HepG2 (cell line): ENCODE data around the gene PCSK6. TPM values are rescaled to one million over a fixed set of nuclear protein-coding genes. Genes with fewer than 3 reads are reported as not detected.

Experiments
- ATF7-NPFF ChIP-seq: sonication (generic); formaldehyde crosslinking; IDR thresholded peaks from 2 replicates; pipeline ENCODE4 v1.8.1; 2023; ENCODE audit warnings: mild to moderate bottlenecking, low read depth, missing genetic modification reagents, moderate library complexity
- CBX2 ChIP-seq, 2 experiments: fragments of 200-600 bp in 1 of 2; sonication (generic); formaldehyde crosslinking in 1 of 2; IDR thresholded peaks; 2 replicates each; pipeline versions ENCODE4 v1.7.0 to v1.8.1; 2018 to 2022; ENCODE audit warnings: low read depth in 2 of 2, low read length in 1 of 2, mild to moderate bottlenecking in 1 of 2, missing genetic modification reagents in 1 of 2
- ETV5 ChIP-seq: IDR thresholded peaks from 2 replicates; pipeline ENCODE4 v1.6.1; 2018; ENCODE audit warnings: missing biosample characterization, missing genetic modification reagents, inconsistent platforms, borderline replicate concordance
- FUBP1 ChIP-seq: sonication (generic); formaldehyde crosslinking; IDR thresholded peaks from 2 replicates; pipeline ENCODE4 v1.5.1; 2020; ENCODE audit warnings: missing genetic modification reagents, mild to moderate bottlenecking, borderline replicate concordance
- GABPB1 ChIP-seq: IDR thresholded peaks from 2 replicates; pipeline ENCODE4 v1.6.1; 2016; ENCODE audit warnings: mild to moderate bottlenecking, missing genetic modification reagents, moderate library complexity, missing compliant biosample characterization
- HOXD1 ChIP-seq: sonication (generic); formaldehyde crosslinking; IDR thresholded peaks from 2 replicates; pipeline ENCODE4 v1.5.0; 2020; ENCODE audit warnings: missing genetic modification reagents
- IKZF4 ChIP-seq: sonication (generic); formaldehyde crosslinking; IDR thresholded peaks from 2 replicates; pipeline ENCODE4 v1.5.1; 2020; ENCODE audit warnings: borderline replicate concordance, mild to moderate bottlenecking, low read depth, missing genetic modification reagents; ENCODE audit errors: not compliant biosample characterization
- JUNB ChIP-seq: sonication (generic); formaldehyde crosslinking; IDR thresholded peaks from 2 replicates; pipeline ENCODE4 v1.8.0; 2022; ENCODE audit warnings: missing genetic modification reagents, mild to moderate bottlenecking, borderline replicate concordance
- KDM6A ChIP-seq: IDR thresholded peaks from 2 replicates; pipeline ENCODE4 v1.6.1; 2016; ENCODE audit warnings: low read depth
- KLF9 ChIP-seq: IDR thresholded peaks from 2 replicates; pipeline ENCODE4 v1.6.1; 2016; ENCODE audit warnings: low read depth
- NR3C1 ChIP-seq: sonication (generic); formaldehyde crosslinking; IDR thresholded peaks from 2 replicates; pipeline ENCODE4 v1.4.0; 2020; ENCODE audit warnings: missing genetic modification reagents
- PCBP2 ChIP-seq: fragments of 200-400 bp; formaldehyde crosslinking; optimal IDR thresholded peaks from 2 replicates; pipeline ENCODE3; 2018; ENCODE audit warnings: low read length, low read depth; ENCODE audit not compliant: poor library complexity, severe bottlenecking
- RFXANK ChIP-seq: IDR thresholded peaks from 2 replicates; pipeline ENCODE4 v1.6.1; 2016
- SNAPC2 ChIP-seq: sonication (generic); formaldehyde crosslinking; IDR thresholded peaks from 2 replicates; pipeline ENCODE4 v1.8.1; 2022; ENCODE audit warnings: mild to moderate bottlenecking, missing genetic modification reagents
- ZBTB42 ChIP-seq: sonication (generic); formaldehyde crosslinking; IDR thresholded peaks from 2 replicates; pipeline ENCODE4 v1.5.0; 2020; ENCODE audit warnings: mild to moderate bottlenecking, missing genetic modification reagents
- ZFYVE20 ChIP-seq: sonication (generic); formaldehyde crosslinking; IDR thresholded peaks from 2 replicates; pipeline ENCODE4 v1.8.0; 2023; ENCODE audit warnings: low read depth, mild to moderate bottlenecking, moderate library complexity, missing genetic modification reagents, borderline replicate concordance
- ZMYM2 ChIP-seq: sonication (generic); formaldehyde crosslinking; IDR thresholded peaks from 2 replicates; pipeline ENCODE4 v1.8.0; 2022; ENCODE audit warnings: mild to moderate bottlenecking, missing genetic modification reagents
- ZNF235 ChIP-seq: sonication (generic); formaldehyde crosslinking; IDR thresholded peaks from 2 replicates; pipeline ENCODE4 v1.8.1; 2023; ENCODE audit warnings: mild to moderate bottlenecking, missing genetic modification reagents, borderline replicate concordance
- ZNF333 ChIP-seq: sonication (generic); formaldehyde crosslinking; IDR thresholded peaks from 2 replicates; pipeline ENCODE4 v1.4.0; 2020; ENCODE audit warnings: mild to moderate bottlenecking, missing genetic modification reagents, borderline replicate concordance
- ZNF383 ChIP-seq: sonication (generic); formaldehyde crosslinking; IDR thresholded peaks from 2 replicates; pipeline ENCODE4 v1.4.0; 2020; ENCODE audit warnings: missing genetic modification reagents, mild to moderate bottlenecking, borderline replicate concordance
- ZNF510 ChIP-seq: sonication (generic); formaldehyde crosslinking; IDR thresholded peaks from 2 replicates; pipeline ENCODE4 v1.4.0; 2020; ENCODE audit warnings: low read depth, mild to moderate bottlenecking, missing genetic modification reagents
- ZNF616 ChIP-seq: sonication (generic); formaldehyde crosslinking; IDR thresholded peaks from 2 replicates; pipeline ENCODE4 v1.5.0; 2020; ENCODE audit warnings: low read depth, mild to moderate bottlenecking, missing genetic modification reagents
- ZNF704 ChIP-seq: sonication (generic); formaldehyde crosslinking; IDR thresholded peaks from 2 replicates; pipeline ENCODE4 v1.8.1; 2023; ENCODE audit warnings: mild to moderate bottlenecking, inconsistent platforms, moderate library complexity, missing genetic modification reagents, borderline replicate concordance
- ZSCAN20 ChIP-seq: sonication (generic); formaldehyde crosslinking; IDR thresholded peaks from 2 replicates; pipeline ENCODE4 v1.4.0; 2020; ENCODE audit warnings: missing genetic modification reagents, mild to moderate bottlenecking, borderline replicate concordance
- polyA plus RNA-seq, 8 experiments: library from polyadenylated mRNA; depleted of rRNA in 3 of 8; stranded (reverse) in 7 of 8; unstranded in 1 of 8; fragments of >200 nt; fragmentation: Illumina TruSeq in 4 of 8; extraction: Trizol in 4 of 8; gene quantifications; 2 replicates each; pipeline versions ENCODE4 v1.2.1 to v1.2.3, GENCODE V29; 2011 to 2016; ENCODE audit warnings: low read depth in 4 of 8, missing spikeins in 1 of 8, mixed read lengths in 1 of 8; ENCODE audit not compliant: insufficient read depth in 1 of 8
- total RNA-seq, 5 experiments: library from RNA; depleted of rRNA; stranded (reverse); fragments of >200 nt; fragmentation: Illumina TruSeq; extraction: Trizol; gene quantifications; 2 replicates each; pipeline ENCODE4 v1.2.3, GENCODE V29; 2016; ENCODE audit warnings: low read depth in 1 of 5
- TF ChIP-seq, protein P1 (sequence below): fragments of 450-650 bp; IDR thresholded peaks from 2 replicates; pipeline ENCODE4 v1.6.1; 2017
- TF ChIP-seq, protein P2 (sequence below): sonication (generic); formaldehyde crosslinking; IDR thresholded peaks from 2 replicates; pipeline ENCODE4 v1.5.1; 2020; ENCODE audit warnings: mild to moderate bottlenecking, missing genetic modification reagents, borderline replicate concordance

Gene PCSK6
- total and polyA plus RNA-seq, 2 of the 13 experiments (the other 11 are each of a cell fraction or from before 2014, with no cell fraction given): 56.5 to 155 TPM

DNA sequence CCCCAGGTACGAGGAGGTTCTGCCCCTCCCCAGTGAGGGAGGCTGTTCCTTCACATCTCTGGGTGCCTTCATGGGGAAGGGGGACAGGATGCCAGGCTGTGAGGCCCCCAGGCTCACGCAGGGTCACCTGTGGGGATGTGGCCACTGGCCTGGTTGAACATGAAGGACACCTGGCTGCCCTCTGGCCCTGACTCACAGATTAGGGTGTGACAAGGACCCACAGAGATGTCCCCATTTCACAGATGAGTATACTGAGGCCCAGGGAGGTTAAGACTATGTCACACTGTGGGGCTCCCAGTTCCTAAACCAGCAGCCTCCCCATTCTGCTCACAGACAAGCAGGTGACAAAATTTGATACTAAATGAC lies 42.4 kb downstream of the PCSK6 start (continued):
- TF ChIP-seq ZNF235 (CRISPR knock-in tag) (no peak), ZBTB42 (CRISPR knock-in tag) (no peak), FUBP1 (CRISPR knock-in tag) (no peak), SNAPC2 (CRISPR knock-in tag) (no peak), GABPB1 (0 out of 2 replicates have a peak, but pooled peaks have one; percentile 4), ETV5 (0 out of 2 replicates have a peak, but pooled peaks have one; percentile 5), NR3C1 (no peak), ZMYM2 (CRISPR knock-in tag) (no peak), ZNF333 (CRISPR knock-in tag) (no peak), ZFYVE20 (no peak), IKZF4 (peak; percentile 42), RFXANK (CRISPR knock-in tag) (no peak), KLF9 (CRISPR knock-in tag) (no peak), KDM6A (CRISPR knock-in tag) (no peak), ZSCAN20 (CRISPR knock-in tag) (no peak), ZNF510 (CRISPR knock-in tag) (no peak), JUNB (CRISPR knock-in tag) (no peak), CBX2 (IDR thresholded peaks at IDR 0.05; ENCODE audit: low read depth, low read length) (no peak), CBX2 (CRISPR knock-in tag; IDR thresholded peaks at IDR 0.05; ENCODE audit: low read depth) (no peak), ZNF616 (no peak), HOXD1 (no peak), ZNF383 (CRISPR knock-in tag) (no peak), ZNF704 (CRISPR knock-in tag) (no peak), ATF7-NPFF (CRISPR knock-in tag) (no peak), PCBP2 (no peak)
- TF ChIP-seq, protein P1, sequence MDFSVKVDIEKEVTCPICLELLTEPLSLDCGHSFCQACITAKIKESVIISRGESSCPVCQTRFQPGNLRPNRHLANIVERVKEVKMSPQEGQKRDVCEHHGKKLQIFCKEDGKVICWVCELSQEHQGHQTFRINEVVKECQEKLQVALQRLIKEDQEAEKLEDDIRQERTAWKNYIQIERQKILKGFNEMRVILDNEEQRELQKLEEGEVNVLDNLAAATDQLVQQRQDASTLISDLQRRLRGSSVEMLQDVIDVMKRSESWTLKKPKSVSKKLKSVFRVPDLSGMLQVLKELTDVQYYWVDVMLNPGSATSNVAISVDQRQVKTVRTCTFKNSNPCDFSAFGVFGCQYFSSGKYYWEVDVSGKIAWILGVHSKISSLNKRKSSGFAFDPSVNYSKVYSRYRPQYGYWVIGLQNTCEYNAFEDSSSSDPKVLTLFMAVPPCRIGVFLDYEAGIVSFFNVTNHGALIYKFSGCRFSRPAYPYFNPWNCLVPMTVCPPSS: no peak
- TF ChIP-seq, protein P2, sequence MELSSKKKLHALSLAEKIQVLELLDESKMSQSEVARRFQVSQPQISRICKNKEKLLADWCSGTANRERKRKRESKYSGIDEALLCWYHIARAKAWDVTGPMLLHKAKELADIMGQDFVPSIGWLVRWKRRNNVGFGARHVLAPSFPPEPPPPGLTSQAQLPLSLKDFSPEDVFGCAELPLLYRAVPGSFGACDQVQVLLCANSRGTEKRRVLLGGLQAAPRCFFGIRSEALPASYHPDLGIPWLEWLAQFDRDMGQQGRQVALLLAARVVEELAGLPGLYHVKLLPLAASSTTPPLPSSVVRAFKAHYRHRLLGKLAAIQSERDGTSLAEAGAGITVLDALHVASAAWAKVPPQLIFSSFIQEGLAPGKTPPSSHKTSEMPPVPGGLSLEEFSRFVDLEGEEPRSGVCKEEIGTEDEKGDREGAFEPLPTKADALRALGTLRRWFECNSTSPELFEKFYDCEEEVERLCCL (CRISPR knock-in tag): no peak
